NCI-H524 (cell line): ENCODE results near the gene ADGRV1.
A peak's percentile ranks its signal among the peaks of the same experiment; 100 is the strongest.
"Not testable (repeated sequence)": the region's sequence is repeated elsewhere in the genome, so short reads cannot be mapped to it uniquely, and the experiment has no call there.

Experiments used
- DNase-seq, 2 experiments: peaks; one replicate each; lab custom pipeline; 2025; lab: John Stamatoyannopoulos, UW

ADGRV1 gene

DNA sequence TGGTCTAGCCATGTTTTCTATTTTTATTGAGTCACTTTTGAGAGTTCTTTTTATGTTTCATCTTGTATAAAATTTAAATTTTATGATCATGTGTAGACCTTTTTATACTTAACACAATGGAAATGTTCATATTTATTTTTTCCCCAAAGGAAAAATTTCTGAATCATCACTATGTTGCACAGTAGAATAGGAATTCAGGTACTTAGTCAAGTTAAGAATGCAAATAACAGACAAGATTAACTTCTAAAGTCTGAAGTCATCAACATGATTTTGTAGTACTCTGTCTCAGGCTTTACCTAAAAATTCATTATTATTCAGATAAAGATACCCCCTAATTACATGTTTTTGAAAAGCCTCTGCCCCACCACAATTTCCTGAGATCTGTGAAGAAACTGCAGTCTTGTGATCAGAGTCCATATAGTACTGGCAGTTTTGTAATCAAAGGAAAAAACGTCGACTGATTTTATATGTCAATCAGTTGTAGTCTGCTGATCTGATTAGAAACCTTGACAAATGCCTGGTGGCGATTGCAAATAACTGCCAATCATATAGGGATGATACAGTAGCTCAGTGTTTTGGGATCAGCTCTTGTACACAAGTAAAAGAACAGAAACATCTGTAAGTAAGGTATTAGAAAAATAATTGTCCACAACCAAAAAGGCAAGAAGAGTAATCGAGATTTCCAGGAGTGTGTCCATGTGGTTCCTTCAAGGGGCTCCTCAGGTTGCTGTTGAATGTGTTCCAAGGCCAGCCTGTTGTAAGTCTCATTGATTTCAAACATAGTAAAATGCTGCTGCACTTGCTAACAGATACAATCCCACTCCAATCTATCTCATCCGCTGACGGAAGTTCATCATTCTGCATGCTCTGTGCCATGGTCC is 472.2 kb downstream of the ADGRV1 start:
- DNase-seq: no peak

DNA sequence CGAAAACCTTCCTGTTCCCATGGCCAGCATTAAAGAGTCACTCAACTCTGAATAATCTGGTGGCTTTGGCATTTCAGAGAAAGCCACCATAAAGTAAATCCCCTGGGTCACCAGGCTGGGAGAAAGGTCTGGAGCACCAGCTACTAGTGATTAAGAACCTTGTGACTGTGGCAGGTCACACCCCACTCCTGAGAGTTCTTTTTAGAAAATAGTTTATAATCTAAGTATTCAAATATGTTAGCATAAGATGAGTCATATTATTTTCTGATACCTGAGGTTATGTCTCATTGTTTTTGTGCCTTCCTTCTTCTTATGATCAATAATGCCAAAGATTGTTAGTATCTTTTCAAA is 472.8 kb downstream of the ADGRV1 start:
- DNase-seq: no peak

DNA sequence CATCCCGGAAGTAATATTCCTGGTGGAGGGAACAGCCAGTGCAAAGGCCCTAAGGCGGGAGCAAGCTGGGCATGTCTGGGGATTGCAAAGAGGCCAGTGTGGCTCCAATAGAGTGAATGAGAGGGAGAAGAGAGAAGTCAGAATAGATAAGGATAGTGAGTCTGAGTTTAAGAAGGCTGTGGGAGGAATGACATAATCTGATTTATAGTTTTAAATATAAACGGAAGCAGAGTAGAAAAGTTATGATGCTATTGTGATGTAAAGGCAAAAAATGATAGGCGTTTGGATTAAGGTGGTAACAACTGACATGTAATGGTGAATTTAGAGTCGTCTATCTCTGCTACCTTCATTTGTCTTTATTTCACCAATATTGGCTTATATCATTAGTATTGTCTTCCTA is 473.5 kb downstream of the ADGRV1 start:
- DNase-seq: no peak

DNA sequence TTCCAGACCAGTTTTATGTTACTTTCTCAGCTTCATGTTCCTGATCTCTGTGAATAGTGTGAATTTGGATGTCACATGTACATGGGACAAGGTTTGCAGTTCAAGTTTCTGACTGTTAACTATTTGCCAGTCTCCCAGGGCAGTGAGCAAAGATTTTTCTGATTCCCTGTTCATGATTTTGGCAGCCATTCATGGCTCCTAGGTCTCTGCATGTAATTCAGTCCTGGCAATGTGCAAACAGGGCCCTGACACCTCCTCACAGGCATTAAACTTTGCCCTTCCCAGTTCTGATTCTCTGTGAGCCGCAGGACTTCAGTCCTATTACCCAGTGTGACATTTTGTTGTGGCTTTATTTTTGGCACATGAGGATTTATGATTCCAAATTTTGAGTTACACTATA is 474.8 kb downstream of the ADGRV1 start:
- no peak for DNase-seq

DNA sequence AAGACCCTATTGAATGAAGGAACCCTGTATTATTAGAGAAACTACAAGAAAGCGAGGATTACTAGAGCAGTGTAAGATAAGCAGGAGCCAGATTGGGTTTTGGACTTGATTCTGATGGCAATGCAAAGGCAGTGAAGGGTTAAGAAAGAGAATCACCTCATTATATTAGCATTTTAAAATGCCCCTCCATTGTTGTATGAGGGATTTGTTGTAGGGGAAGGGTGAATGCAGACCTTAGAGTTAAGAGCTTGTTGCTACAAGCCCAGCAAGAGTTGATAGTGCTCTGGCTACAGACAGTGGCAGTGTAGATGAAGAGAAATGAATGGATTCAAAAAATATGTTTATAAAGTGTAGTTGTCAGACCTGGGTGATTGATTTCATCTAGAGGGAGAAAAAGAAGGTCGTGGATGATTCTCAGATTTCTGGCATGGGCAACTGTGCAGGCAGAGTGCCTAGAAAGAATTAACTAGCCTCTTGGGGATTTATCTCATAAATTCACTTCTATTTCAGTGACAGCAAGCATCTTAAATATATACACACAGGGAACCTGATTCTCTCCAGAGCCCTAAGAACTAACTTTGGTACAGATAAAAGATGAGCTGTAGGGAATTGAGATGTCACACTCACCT is 479.7 kb downstream of the ADGRV1 start:
- DNase-seq: peak in 1 of 2 experiments; percentile 56

DNA sequence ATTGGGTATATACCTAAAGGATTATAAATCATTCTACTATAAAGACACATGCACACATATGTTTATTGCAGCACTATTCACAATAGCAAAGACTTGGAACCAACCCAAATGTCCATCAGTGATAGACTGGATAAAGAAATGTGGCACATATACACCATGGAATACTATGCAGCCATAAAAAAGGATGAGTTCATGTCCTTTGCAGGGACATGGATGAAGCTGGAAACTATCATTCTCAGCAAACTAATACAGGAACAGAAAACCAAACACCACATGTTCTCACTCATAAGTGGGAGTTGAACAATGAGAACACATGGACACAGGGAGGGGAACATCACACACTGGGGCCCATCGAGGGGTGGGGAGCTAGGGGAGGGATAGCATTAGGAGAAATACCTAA is 482.5 kb downstream of the ADGRV1 start:
- DNase-seq: not testable (repeated sequence)

DNA sequence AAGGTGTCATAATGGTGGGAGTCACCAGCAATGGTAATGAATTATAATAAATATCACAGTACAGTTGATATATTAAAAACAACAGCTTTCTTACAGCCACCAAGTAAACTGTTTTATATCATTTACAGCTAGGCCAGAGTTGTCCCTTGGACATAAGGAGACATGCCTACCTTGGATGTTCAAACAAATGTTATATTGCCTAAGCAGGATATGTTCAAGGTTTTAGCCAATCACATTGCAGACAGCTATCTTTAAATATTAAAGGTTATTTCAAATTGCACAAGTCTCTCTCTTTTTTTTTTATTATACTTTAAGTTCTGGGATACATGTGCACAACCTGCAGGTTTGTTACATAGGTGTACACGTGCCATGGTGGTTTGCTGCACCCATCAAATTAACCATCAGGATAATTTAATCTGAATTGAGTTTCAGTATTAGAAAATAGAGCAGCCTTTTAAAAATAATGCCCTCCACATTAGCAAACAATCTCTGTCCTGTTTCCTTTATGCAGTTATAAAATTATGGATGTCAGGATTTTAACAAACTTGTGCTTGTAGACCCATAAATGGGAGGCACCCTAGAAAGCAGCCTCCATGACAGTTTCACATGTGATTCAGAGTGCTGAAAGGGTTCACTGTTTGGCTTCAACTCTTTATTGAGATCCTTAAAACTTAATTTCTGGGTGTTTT is 483.8 kb downstream of the ADGRV1 start:
- DNase-seq: no peak

DNA sequence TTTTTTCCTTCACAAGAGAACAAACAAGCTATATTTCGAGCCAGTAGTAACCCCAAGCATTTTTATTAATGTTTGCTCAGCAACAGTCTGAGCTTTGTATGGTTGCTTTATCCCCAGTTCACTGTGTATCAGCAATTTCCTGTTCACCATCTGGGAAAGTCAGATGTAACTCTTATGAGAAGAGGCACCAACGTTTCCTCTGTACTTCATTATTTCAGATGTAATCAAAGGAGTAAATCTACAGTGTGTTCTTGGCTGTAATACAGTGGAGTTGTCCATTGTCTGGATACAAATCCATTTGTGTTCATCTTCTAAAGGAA is 484.3 kb downstream of the ADGRV1 start:
- no peak for DNase-seq

DNA sequence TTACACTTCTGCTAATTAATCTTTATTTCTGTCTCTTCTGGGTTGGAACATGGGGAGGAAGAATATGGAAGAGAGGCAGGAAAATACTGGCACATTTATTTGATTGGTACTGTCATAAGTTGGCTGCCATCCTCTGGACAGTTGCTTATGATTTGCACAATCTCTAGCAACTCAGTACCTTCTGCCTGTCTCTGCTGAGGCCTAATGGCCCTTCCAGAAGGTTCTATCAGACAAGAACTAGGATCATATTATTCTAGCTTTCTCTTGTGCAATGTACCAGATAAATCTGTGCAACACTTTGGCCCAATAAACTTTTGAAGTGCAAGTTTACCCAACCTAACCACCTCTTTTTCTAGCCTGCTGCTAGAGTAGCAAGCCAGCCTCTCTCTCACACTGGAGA is 489.5 kb downstream of the ADGRV1 start:
- DNase-seq: no peak

DNA sequence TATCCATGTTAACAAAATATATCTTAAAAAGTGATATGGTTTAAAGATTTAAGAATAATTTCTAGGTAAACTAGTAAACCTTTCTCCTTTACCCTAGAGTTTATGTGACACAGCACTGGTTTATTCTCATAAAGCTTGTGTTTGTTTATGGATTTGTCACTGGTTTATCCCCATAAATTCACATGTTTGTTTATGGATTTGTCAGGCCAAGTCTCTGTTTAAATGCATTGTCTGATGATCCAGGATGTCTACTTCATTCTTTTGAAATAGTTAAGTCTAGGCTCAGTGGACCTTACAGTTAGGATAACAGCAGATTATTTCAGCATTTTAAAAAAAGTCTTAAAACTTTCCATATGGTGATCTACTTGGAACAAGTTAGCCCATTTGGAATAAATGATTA is 490.5 kb downstream of the ADGRV1 start:
- DNase-seq: no peak

DNA sequence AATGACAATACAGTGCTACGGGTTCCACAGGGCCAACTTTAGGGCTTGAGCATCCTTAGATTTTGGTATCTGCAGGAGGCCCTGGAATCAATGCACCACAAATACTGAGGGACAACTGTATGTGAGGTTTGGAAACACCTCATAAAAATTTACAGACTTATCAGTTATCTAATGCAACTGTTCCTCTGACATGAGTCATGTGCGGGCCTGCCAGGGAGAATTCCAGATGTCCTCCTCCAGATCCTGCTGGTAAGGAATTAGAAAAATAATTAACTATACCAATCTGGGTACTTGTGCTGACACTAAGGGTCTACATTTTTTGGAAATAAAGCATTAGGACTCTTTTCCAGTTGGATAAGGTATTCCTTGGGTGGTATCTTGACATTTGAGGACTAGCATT is 491.2 kb downstream of the ADGRV1 start:
- DNase-seq: peak in 1 of 2 experiments; percentile 44

DNA sequence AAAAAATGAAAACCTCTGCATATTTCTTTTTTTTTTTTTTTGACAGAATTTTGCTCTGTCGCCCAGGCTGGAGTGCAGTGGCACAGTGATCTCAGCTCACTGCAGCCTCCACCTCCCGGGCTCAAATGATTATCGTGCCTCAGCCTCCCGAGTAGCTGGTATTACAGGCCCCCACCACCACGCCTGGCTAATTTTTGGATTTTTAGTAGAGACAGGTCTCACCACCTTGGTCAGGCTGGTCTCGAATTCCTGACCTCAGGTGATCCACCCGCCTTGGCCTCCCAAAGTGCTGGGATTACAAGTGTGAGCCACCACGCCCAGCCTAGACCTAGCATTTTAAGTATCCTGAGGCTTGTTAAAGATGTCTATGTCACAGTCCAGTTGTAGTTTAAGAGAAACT is 493.8 kb downstream of the ADGRV1 start:
- not testable (repeated sequence) for DNase-seq

DNA sequence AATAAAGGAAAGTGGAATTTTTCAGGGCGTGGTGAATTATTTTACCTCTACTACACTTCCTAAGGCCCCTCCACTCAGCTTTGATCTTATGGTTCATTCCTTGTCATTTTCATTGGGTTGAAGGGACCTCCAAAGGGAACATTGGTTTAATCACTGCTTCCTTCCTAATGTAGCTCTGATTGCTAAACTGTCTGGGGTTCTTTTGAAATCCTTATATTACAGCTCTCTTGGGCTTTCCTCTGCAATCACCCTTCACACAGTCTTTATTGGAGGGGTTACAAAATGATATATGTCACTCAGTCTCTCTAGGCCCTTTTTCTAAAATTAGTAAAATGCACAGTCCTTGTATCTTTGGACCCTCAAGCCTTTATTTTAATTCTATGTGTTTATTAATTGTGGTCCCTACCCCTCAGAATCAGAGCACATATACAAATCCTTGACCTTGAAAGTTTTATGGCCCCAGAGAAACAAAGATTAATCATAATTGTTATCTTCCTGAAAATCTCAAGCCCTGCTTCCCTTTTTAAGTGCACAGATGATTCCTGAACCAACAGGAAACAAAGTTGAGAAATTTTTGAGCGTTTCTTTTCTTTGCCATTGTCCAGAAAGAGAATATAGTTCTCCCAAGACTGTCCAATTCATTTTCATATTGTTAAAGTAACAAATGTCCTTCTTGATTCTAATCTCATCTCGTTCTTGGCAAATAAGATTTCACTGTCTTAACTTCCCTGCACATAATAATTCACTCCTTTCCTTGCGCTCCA is 494.6 kb downstream of the ADGRV1 start:
- no peak for DNase-seq

DNA sequence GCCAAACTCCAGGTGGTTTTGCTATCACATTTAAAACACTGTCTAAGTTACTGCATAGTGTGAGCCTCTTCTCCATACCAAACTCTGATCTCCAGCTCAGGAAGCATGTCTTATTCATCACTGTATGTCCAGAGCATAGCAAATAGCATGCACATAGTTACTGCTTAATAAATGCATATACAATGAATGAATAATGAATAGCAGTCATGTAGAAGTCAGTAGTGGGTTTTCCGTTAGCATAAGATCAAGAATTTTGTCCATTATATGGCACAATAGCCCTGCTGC is 495.1 kb downstream of the ADGRV1 start:
- DNase-seq: no peak

DNA sequence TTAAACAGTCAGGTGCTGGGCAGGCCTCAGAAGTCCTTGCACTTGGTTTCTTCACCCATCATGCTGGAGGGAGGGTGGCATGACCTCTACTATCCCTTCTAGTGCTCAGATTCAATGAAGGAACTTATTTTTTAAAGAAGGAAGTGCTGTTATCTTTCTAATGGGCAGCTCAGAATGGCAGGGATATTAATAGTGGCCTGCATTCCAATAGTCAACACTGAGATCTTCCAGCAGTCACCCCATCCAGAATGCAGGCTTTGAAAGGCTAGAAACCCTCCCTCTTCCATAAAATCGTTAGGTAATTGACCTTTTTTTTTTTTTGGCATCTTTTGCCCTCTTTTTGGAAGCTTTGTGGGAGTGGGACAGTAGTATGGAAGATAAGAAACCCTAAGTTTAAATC is 499.6 kb downstream of the ADGRV1 start:
- DNase-seq: no peak

DNA sequence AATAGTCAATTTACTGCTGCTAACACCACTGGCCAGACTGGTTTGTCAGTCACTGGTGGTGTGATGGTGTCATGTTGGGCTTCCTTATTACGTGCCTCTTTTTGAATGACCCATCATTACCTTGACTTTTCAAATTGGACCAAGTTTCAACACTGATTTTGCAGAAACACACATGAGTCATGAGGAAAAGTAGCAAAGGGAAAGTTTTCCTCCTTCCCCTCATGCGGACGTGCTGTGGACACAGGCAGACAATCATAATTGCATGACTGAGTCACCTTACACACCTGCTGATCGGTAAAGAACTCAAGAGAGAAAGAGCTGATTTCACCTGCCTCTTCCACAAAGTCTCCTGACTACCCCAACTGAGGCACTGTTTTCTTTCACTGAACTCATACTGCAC is 500.0 kb downstream of the ADGRV1 start:
- DNase-seq: no peak

DNA sequence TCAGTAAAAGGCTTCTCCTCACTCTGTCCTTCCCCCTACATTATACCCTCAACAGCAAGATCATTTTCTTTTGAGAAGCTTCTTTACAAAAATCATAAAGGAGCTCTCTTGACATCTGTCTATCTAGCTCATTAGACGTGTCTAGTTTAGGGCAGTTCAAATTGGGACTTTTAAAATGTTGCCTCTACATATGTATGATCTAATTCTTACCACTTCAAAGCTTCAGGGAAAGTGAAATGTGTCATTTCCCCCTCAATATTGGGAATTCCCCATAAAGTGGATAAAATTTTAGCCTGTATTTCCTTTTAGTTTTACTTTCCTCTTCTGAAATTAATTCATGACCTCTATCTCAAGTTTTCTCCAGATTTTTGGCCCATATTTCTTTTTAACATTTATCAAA is 500.8 kb downstream of the ADGRV1 start:
- no peak for DNase-seq

DNA sequence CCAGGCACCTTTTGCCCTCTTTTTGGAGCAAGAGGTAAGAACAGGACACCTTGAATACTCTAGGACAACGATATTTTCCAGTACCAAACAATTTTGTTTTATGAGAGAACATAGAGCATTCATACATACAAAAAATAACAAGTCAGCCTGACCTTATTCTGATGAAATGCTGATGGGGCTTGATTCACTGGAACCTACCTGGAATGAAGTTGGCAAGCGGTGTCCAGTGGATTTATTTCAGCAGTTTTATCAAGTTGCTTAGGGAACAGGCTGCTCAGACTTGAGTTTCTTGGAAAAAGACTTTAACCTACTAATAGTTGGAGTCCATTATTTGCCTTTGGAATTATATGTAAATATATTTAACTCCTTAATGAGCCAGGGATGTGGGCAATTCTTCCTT is 502.5 kb downstream of the ADGRV1 start:
- no peak for DNase-seq

DNA sequence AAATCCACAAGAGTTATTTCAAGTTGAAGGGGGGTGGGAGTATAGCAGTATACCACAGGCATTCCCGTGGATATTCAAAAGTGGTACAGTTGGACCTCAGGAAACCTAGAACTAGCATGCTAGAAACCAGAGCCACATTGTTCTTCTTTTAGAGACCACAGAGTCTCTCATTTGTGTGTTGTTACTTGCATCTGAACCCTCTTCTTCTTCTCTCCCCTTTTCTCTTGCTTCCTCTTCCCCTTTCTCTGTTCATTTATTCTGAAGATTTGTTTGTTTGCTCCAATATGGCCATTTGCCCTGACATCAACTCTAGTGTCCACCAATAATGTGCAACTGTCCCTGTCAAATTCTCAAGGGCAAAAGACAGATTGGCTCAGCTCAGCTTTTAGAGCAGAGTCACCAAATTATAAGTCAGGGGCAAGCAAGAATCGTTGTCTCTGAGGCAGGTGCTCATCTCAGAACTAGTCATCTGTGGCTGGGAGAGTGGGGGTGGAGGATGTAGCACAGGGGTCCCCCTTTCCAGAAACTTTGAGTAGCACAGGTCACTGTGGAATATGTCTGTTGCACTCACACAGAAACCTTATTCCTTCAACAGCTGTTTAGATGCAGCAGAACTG is 503.5 kb downstream of the ADGRV1 start:
- DNase-seq: no peak

DNA sequence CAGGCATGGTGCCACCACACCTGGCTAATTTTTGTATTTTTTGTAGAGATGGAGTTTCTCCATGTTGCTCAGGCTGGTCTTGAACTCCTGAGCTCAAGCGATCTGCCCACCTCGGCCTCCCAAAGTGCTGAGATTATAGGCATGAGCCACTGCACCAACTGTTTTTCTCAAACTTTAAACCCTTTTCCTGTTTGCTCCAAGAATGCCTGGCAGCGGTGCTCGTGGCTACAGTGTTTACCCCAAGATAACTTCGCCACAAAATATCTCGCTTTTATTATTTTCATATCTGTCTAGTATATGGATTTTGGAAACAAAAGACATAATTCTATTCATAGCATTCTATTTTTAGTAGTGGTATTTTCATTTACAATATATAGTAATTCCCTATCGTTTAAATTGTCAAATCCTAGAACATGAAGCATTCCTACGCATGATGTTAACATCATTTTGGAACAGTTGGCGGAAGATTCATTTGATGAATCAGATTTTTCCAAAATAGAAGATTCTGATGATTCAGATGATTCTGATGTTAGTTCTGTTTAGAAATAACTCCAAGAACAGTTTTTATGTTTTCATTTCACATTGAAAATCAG is 504.6 kb downstream of the ADGRV1 start:
- not testable (repeated sequence) for DNase-seq

DNA sequence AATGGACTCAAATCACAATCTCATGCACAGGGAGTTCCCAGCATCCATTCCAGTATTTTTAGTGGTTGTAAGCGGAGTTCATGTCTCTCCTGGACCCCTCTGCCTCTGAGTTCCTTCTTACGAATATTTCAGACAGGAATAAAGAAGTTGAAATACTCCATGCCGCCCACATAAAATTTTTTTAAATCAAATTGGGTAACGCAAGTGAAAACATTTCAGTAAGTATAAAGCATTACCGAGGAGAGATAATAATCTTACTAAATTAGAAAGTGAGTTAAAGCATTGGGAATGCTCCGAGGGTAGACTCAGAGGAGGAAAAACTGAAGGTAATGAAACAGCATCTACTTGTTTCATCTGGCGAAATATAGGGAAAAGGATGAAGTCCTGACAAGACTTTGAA is 506.9 kb downstream of the ADGRV1 start:
- DNase-seq: no peak

DNA sequence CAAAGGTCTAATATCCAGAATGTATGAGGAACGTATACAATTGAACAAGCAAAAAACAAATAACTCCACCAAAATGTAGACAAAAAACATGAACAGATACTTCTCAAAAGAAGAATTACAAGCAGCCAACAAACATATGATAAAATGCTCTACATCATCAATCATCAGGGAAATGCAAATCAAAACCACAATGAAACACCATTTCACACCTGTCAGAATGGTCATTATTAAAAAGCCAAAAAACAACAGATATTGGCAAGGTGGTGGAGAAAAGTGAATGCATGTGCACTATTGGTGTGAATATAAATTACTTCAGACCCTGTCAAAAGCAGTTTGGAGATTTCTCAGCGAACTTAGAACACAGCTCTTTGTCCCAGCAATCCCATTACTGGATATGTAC is 510.8 kb downstream of the ADGRV1 start:
- no peak for DNase-seq
